Prostate gland (tissue), 2 donors: Measurements from ENCODE around the gene GNB2.

Experiments
- POLR2AphosphoS5 ChIP-seq: sonication (generic); formaldehyde crosslinking; IDR thresholded peaks from one replicate; pipeline ENCODE4 v1.6.1; 2017; ENCODE audit warnings: antibody characterized with exemption
- TF ChIP-seq, protein P1 (sequence below), 4 experiments: fragments of 200-600 bp in 2 of 4; fragments of 450-650 bp in 2 of 4; sonication (generic) in 2 of 4; IDR thresholded peaks; 1 replicate in 3 of 4; 2 replicates in 1 of 4; pipeline ENCODE4 v1.5.1; 2016 to 2019; ENCODE audit warnings: antibody characterized with exemption in 4 of 4, mild to moderate bottlenecking in 2 of 4, moderate library complexity in 2 of 4

DNA sequence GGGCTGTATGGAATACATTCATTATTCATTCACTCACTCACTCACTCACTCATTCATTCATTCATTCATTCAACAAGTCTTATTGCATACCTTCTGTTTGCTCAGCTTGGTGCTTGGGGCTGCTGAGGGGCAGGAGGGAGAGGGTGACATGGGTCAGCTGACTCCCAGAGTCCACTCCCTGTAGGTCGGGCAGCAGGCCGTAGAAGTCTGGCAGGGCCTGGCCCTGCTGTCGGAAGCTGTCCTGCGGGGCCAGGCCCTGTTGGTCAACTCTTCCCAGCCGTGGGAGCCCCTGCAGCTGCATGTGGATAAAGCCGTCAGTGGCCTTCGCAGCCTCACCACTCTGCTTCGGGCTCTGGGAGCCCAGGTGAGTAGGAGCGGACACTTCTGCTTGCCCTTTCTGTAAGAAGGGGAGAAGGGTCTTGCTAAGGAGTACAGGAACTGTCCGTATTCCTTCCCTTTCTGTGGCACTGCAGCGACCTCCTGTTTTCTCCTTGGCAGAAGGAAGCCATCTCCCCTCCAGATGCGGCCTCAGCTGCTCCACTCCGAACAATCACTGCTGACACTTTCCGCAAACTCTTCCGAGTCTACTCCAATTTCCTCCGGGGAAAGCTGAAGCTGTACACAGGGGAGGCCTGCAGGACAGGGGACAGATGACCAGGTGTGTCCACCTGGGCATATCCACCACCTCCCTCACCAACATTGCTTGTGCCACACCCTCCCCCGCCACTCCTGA lies 49.1 kb downstream of the GNB2 start:
- no peak for TF ChIP-seq POLR2AphosphoS5
- TF ChIP-seq, protein P1, sequence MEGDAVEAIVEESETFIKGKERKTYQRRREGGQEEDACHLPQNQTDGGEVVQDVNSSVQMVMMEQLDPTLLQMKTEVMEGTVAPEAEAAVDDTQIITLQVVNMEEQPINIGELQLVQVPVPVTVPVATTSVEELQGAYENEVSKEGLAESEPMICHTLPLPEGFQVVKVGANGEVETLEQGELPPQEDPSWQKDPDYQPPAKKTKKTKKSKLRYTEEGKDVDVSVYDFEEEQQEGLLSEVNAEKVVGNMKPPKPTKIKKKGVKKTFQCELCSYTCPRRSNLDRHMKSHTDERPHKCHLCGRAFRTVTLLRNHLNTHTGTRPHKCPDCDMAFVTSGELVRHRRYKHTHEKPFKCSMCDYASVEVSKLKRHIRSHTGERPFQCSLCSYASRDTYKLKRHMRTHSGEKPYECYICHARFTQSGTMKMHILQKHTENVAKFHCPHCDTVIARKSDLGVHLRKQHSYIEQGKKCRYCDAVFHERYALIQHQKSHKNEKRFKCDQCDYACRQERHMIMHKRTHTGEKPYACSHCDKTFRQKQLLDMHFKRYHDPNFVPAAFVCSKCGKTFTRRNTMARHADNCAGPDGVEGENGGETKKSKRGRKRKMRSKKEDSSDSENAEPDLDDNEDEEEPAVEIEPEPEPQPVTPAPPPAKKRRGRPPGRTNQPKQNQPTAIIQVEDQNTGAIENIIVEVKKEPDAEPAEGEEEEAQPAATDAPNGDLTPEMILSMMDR (IDR thresholded peaks at IDR 0.05): no peak
